ENCODE data around the gene ETV6.

The ETV6 gene

GRCh38 chr12:11778713-11779685 is 129.5 kb downstream of the ETV6 start:
- DNase-seq (ENCODE audit: low spot score), result no peak

GRCh38 chr12:11780521-11781101 is 131.1 kb downstream of the ETV6 start:
- DNase-seq (ENCODE audit: low spot score), result no peak

- no peak for DNase-seq (ENCODE audit: low spot score)
Observed at GRCh38 chr12:11782914-11783420, 133.5 kb downstream of the ETV6 start.

- DNase-seq (ENCODE audit: low spot score), result no peak
Observed at GRCh38 chr12:11785712-11786111, 136.2 kb downstream of the ETV6 start.

GRCh38 chr12:11786638-11787365 is 137.3 kb downstream of the ETV6 start:
- no peak for DNase-seq (ENCODE audit: low spot score)

GRCh38 chr12:11787437-11787836 is 138.0 kb downstream of the ETV6 start:
- no peak for DNase-seq (ENCODE audit: low spot score)

GRCh38 chr12:11787933-11788849 is 138.7 kb downstream of the ETV6 start:
- DNase-seq (ENCODE audit: low spot score), result no peak

GRCh38 chr12:11793921-11794710 is 144.6 kb downstream of the ETV6 start:
- no peak for DNase-seq (ENCODE audit: low spot score)

- DNase-seq (ENCODE audit: low spot score), result no peak
Observed at GRCh38 chr12:11794751-11795150, 145.3 kb downstream of the ETV6 start.

GRCh38 chr12:11795192-11795912 is 145.9 kb downstream of the ETV6 start:
- no peak for DNase-seq (ENCODE audit: low spot score)

GRCh38 chr12:11795913-11796459 is 146.5 kb downstream of the ETV6 start:
- DNase-seq (ENCODE audit: low spot score), result no peak

- no peak for DNase-seq (ENCODE audit: low spot score)
Observed at GRCh38 chr12:11797317-11797913, 147.9 kb downstream of the ETV6 start.

- DNase-seq (ENCODE audit: low spot score), result no peak
Observed at GRCh38 chr12:11798006-11798708, 148.7 kb downstream of the ETV6 start.

- no peak for DNase-seq (ENCODE audit: low spot score)
Observed at GRCh38 chr12:11798856-11799501, 149.5 kb downstream of the ETV6 start.

- no peak for DNase-seq (ENCODE audit: low spot score)
Observed at GRCh38 chr12:11799502-11799873, 150.0 kb downstream of the ETV6 start.

- no peak for DNase-seq (ENCODE audit: low spot score)
Observed at GRCh38 chr12:11801643-11802042, 152.2 kb downstream of the ETV6 start.

- DNase-seq (ENCODE audit: low spot score), result no peak
Observed at GRCh38 chr12:11804130-11804529, 154.7 kb downstream of the ETV6 start.

GRCh38 chr12:11805043-11805442 is 155.6 kb downstream of the ETV6 start:
- DNase-seq (ENCODE audit: low spot score), result no peak

Data from HuH-7.5 (cell line).